GM18870 (cell line): ENCODE data around the gene EZH2.
A peak's percentile ranks its signal among the peaks of the same experiment; 100 is the strongest.

Experiments used
- ATAC-seq: cut with Tn5 transposase; IDR thresholded peaks from one replicate; pipeline ENCODE4 v1.9.1; 2021; ENCODE audit warnings: moderate library complexity; ENCODE audit not compliant: unreplicated experiment

Gene EZH2

DNA sequence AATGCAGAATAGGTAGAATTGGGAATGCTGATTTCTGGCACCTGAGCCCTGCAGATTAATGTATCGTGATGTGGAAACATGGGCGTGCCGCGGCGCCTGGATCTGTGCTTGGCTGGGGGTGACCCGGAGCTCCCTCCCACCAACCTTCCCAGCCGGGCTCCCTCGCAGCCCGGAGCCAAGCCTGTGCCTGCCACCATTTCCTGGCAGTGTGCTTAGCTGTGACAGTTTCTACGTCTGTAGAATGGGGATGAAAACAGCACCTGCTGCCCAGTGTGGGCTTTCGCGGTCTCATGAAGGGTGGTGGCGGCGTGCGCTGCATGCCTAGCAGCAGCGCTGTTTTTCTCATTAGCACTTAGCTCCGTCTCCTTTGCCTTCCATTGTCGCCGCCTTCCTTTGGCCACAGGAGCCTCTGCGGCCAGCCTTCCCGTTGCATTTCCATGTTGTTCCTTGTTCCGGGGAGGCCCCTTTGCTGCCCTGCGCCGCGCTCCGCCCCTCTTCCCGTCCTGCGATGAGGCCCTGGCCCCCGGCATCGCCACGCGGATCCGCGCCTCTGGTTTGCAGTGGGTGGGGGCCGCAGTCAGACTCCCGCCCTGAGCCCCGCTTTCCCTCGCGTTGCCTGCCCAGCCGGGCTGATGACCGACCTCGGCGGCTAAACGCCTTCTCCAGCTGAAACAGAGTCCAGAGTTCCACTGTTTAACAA, 101.2 kb downstream of the EZH2 start:
- no peak for ATAC-seq

DNA sequence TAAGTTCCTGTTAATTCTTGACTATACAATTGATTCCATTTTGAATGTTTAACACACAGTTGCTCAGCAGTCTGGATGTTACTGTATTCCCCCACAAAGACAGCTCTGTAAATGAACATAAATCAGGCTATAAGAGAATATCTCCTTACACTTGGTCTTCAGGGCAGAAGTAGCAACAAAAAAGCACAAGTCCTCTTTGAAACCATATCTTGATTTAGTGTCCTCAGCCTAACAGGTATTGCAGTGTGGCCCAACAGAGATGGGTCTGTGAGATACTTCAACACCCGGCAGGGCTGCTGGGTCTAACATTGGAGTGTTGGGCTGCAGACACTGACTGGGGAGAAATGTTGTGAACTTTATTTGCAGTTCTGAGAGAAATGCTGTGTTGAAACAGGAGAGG, 109.6 kb downstream of the EZH2 start:
- ATAC-seq: no peak

DNA sequence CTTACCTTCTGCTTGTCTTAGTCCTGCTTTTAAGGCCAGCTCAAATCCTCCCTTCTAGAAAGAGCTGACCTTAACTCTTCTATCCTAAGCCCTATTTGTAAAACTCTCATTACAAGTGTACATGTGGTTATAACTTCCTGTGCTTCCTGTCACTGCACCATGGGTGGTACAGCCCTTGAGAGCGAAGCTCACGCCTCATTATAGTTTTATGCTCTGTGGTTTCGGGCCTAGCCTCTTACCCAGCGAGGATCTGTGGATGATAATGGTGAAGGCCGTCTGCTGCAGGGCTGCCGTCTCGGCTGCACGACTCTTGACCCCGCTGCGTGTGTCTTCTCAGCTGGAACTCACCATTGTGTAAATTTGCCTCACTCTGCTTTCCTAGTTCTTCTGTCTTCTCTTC, 110.8 kb downstream of the EZH2 start:
- peak; percentile 85 for ATAC-seq

DNA sequence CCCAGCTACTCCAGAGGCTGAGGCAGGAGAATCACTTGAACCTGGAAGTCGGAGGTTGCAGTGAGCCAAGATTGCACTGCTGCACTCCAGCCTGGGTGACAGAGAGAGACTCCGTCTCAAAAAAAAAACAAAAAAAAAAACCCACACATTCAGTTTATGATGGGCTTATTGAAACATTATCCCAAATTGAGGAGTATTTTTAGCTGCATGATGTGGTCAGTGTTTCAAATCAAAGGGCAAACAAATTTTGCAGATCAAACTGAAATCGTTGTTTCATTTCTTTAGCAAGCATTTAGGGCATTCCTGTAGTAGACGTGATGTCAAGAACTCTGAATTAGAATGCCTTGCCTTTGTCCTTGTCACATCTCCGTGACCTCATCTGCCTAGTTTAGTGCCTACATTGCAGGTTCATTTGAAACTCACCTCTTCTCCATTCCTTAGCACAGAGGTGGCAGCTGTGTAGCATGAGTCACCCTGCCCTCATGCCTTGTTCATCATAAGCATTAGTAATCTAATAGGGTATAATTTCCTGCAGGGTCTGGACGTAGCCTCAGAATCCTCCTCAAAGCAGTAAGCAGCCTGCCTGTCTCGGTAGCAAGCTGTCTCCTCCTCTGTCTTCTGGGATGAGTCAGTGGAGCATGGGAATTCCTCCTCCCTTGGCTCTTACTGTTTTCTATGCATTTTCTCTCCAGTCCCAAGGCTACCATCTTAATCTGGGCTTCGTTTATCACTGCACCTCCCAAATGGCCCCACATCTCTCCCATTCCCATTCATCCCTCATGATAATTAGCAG, 111.6 kb downstream of the EZH2 start:
- no peak for ATAC-seq

DNA sequence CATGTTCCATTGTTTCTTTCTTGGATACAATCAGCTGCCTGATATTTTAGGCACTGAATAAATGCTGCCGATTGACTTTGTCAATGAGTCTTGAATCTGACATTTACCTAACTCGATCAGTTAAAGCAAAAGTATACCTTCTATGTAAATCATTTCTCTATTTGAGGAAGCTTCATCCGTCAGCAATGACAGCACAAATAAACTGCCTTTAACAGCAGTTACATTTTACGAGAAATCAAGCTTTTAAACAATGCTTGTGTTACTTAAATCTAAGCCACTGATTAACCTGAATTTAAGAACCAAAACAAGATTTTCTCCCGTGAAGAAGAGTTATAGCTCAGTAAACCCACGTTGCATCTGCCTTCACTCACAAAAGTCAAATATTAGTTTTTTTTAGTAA, 114.1 kb downstream of the EZH2 start:
- ATAC-seq: no peak

DNA sequence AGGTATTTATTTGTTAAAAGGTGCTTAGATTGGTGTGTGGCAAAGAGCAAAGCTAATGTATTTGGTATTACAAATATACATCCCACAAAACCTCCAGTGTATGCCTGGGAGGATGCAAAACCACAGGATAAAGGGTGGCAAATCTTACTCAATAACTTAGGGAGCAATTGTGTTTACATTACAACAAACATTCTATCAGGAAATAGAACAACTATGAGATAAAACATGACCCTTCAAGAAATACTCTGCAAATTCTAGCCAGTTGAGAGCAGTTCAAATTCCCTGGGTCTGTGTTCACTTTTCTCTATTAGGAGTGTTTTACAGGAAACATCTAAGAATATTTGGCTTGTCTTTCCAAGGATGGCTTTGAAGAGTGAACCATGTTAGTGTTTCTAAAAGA, 120.5 kb downstream of the EZH2 start:
- no peak for ATAC-seq

DNA sequence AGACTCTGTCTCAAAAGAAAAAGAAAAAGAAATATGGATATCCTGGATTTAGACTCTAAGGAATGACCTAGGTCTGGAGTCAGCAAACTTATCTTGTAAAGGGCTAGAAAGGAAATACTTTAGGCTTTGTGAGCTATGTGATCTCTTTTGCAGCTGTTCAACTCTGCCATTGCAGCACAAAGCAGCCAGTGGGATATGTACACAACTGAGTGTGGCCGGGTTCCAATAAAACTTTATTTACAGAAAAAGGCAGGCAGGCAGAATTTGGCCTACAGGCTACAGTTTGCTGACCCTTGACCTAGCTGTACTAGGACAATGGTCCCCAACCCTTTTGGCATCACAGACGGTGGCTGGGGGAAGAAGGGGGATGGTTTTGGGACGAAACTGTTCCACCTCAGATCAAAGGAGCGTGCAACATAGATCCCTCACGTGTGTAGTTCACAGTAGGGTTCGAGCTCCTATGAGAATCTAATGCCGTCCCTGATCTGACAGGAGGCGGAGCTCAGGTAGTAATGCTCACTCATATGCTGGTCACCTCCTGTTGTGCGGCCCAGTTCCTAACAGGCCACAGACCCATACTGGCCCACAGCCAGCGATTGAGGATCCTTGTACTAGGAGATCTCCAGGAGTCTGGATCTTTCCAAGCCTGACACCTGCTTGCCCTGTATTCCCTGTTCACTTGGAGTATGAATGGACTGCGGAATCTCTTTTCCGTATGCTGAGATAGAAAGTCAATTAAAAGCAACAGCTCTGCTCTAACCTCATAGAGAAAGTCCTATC, 122.4 kb downstream of the EZH2 start:
- no peak for ATAC-seq
